HEK293 (cell line): ENCODE measurements around the gene PRKG1.
A peak's percentile ranks its signal among the peaks of the same experiment; 100 is the strongest.

Source experiments
- ZFHX2 ChIP-seq: fragments of 450-650 bp; formaldehyde crosslinking; conservative IDR thresholded peaks from 2 replicates; pipeline ENCODE4 v1.5.1; 2016; ENCODE audit warnings: missing biosample characterization, missing genetic modification characterization
- ZNF341 ChIP-seq: fragments of 450-650 bp; formaldehyde crosslinking; IDR thresholded peaks from 2 replicates; pipeline ENCODE4; 2016; ENCODE audit warnings: low read depth, missing biosample characterization, missing genetic modification characterization
- ZNF600 ChIP-seq: fragments of 450-650 bp; formaldehyde crosslinking; IDR thresholded peaks from 2 replicates; pipeline ENCODE4 v1.5.1; 2016; ENCODE audit warnings: missing biosample characterization, missing genetic modification characterization
- TF ChIP-seq, protein P1 (sequence below): fragments of 450-650 bp; formaldehyde crosslinking; IDR thresholded peaks from 2 replicates; pipeline ENCODE4 v1.5.1; 2016; ENCODE audit warnings: missing biosample characterization, missing genetic modification characterization
- TF ChIP-seq, protein P2 (sequence below): fragments of 450-650 bp; formaldehyde crosslinking; IDR thresholded peaks from 2 replicates; pipeline ENCODE4 v1.5.1; 2016; ENCODE audit warnings: missing biosample characterization, missing genetic modification characterization

DNA sequence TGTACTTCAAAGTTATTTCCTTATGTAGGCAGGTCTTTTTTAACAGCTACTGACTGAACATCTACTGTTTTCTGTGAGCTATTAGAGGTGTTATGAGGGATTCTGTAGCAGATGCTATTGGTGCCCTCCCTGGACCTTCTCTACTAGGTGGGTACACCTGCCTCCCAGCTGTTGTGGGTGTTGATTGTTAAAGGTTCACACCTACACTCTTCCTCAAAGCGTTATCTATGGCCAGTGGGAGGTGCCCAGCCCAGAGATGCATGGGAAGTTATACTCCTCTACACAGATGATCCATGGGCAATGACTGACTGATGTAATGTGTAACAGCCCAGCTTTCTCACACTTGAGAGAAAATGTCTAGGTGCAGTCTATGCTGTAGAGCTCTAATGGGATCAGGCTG is 127.7 kb downstream of the PRKG1 start:
- TF ChIP-seq ZNF341 (tag by site-specific recombination) (no peak), ZFHX2 (tag by site-specific recombination) (peak; percentile 67), ZNF600 (tag by site-specific recombination) (no peak)
- TF ChIP-seq, protein P1, sequence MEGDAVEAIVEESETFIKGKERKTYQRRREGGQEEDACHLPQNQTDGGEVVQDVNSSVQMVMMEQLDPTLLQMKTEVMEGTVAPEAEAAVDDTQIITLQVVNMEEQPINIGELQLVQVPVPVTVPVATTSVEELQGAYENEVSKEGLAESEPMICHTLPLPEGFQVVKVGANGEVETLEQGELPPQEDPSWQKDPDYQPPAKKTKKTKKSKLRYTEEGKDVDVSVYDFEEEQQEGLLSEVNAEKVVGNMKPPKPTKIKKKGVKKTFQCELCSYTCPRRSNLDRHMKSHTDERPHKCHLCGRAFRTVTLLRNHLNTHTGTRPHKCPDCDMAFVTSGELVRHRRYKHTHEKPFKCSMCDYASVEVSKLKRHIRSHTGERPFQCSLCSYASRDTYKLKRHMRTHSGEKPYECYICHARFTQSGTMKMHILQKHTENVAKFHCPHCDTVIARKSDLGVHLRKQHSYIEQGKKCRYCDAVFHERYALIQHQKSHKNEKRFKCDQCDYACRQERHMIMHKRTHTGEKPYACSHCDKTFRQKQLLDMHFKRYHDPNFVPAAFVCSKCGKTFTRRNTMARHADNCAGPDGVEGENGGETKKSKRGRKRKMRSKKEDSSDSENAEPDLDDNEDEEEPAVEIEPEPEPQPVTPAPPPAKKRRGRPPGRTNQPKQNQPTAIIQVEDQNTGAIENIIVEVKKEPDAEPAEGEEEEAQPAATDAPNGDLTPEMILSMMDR (tag by site-specific recombination), result no peak
- TF ChIP-seq, protein P2, sequence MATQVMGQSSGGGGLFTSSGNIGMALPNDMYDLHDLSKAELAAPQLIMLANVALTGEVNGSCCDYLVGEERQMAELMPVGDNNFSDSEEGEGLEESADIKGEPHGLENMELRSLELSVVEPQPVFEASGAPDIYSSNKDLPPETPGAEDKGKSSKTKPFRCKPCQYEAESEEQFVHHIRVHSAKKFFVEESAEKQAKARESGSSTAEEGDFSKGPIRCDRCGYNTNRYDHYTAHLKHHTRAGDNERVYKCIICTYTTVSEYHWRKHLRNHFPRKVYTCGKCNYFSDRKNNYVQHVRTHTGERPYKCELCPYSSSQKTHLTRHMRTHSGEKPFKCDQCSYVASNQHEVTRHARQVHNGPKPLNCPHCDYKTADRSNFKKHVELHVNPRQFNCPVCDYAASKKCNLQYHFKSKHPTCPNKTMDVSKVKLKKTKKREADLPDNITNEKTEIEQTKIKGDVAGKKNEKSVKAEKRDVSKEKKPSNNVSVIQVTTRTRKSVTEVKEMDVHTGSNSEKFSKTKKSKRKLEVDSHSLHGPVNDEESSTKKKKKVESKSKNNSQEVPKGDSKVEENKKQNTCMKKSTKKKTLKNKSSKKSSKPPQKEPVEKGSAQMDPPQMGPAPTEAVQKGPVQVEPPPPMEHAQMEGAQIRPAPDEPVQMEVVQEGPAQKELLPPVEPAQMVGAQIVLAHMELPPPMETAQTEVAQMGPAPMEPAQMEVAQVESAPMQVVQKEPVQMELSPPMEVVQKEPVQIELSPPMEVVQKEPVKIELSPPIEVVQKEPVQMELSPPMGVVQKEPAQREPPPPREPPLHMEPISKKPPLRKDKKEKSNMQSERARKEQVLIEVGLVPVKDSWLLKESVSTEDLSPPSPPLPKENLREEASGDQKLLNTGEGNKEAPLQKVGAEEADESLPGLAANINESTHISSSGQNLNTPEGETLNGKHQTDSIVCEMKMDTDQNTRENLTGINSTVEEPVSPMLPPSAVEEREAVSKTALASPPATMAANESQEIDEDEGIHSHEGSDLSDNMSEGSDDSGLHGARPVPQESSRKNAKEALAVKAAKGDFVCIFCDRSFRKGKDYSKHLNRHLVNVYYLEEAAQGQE (tag by site-specific recombination), result no peak
